HG03558 (cell line): Measurements from ENCODE around the gene APBB1IP.
"Not testable (repeated sequence)": the region's sequence is repeated elsewhere in the genome, so short reads cannot be mapped to it uniquely, and the experiment has no call there.

Source experiments
- ATAC-seq: cut with Tn5 transposase; IDR thresholded peaks from one replicate; pipeline ENCODE4 v1.9.1; 2021; ENCODE audit warnings: moderate number of reproducible peaks; ENCODE audit not compliant: unreplicated experiment; ENCODE audit errors: extremely low read depth

APBB1IP gene

GRCh38 chr10:26606389-26606877, 168.3 kb downstream of the APBB1IP start:
- not testable (repeated sequence) for ATAC-seq

GRCh38 chr10:26612151-26612915, 174.2 kb downstream of the APBB1IP start:
- ATAC-seq, result no peak
